DMS 273 (cell line): Measurements from ENCODE around the gene ITGA1.
"Not testable (repeated sequence)": the region's sequence is repeated elsewhere in the genome, so short reads cannot be mapped to it uniquely, and the experiment has no call there.

Experiments
- DNase-seq: peaks from one replicate; lab custom pipeline; 2025; ENCODE audit not compliant: unreplicated experiment; lab: John Stamatoyannopoulos, UW

Gene ITGA1

DNA sequence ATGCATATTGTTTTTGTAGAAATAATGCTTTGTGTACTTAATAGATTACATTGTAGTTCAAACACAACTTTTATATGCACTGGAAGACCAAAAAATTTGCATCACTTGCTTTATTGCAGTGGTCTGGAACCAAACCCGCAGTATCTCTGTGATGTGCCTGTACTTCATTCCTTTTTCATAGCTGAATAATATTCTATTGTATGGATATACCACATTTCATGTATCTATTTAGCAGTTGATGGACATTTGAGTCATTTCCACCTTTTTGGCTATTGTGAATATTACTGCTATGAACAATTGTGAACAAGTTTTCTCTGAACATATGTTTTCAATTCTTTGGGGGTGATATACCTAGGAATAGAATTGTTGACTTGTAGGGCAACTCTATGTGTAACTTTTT is 40.1 kb downstream of the ITGA1 start:
- no peak for DNase-seq

DNA sequence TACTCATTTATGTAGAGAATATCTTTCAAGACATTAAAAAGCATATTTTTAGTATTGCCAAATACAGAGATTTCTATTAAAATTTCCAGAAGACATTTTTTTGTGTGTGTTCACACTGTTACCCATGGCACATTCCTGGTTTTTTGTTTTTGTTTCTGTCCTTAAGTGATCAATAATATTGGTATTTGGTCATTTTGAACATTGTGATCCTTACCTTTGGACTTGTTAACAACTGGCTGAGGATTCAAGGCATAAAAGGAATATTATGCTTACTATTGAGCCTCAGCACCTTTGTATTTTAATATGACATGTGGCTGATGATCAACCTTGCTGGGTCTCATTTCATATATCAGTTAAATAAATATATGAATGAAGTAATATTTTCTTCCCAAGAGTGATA is 41.9 kb downstream of the ITGA1 start:
- no peak for DNase-seq

DNA sequence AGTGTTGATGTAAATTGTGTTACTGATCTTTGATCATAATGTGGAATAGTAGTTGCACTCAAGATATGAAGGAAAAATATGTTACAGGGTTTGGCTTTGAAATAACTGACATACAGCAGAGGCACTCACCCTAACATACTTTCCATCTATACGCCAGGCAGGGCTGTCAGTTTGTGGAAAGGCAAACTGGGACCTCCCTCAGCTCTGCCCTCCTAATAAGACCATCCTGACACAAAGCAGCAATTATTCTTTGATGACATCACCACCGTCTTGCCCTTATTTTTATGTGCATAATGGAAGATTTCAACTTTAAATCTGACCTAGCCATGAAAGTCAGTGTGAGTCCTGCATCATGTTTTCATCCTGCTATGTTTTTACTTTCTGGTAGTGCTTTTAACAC is 42.9 kb downstream of the ITGA1 start:
- DNase-seq, result no peak

DNA sequence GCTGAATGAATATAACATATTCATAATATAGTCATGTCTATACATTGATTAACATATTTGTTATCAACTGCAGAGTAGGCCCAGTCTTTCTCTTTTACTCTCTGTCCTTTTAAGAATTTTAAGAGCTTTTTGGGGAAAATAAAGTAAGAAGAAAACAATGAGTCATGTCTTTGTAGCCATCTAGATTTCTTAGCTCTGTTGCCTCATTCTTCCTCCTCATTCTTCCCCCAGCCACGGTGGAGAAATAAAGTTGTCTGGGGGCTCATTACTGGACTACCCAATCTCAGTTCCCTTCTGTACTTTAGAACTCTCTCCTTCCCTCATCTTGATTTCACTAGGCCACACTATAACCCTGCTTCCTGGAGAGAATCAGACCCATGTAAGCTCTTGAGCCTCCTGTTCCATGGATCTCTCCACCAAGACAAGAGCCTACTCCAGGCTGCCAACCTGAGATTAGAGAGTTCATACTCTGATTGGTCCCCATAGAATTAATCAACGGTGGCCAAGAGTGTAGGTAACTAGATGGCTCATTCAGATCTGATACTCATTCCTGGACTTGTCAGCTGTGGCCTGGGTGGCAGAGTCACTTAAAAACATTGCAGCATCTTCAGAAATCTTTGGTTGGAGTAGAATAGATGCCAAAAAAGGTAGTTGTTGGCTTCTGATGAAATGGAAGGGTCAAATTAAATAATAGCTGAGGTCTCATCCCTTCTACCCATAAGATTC is 44.2 kb downstream of the ITGA1 start:
- DNase-seq, result no peak

DNA sequence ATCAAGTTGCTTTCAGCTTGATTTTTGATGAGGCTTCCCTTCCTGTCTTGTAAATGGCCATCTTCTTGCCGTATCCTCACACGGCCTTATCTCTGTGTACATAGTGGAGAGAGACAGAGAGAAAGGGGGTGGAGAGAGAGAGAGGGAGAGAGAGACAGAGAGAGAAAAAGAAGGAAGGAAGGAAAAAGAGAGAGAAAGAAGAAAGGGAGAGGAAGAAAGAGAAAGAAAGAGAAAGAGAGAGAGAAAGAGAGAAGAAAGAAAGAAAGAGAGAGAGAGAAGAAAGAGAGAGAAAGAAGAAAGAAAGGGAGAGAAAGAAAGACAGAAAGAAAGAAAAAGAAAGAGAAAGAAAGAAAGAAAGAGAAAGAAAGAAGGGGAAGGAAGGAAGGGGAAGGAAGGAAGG is 46.6 kb downstream of the ITGA1 start:
- DNase-seq, result no peak

DNA sequence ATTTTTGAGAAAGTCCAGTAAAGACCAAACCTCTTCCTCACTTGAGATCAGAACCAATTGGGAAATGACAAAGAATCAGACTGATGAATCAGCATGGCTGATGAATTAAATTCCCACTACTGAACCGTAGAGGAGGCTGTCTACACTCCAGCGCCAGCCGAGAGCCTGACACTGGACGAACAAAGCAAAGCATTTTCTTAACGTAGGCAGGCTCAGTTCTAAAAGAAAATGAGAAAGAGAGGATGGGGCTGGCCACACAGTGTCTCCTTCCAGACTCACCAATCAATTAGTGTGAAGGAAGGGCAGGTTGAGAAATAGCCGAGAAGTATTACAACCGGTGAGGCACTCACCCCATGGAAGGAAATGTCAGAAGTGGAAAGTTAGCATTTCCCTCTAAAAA is 49.4 kb downstream of the ITGA1 start:
- DNase-seq, result no peak

DNA sequence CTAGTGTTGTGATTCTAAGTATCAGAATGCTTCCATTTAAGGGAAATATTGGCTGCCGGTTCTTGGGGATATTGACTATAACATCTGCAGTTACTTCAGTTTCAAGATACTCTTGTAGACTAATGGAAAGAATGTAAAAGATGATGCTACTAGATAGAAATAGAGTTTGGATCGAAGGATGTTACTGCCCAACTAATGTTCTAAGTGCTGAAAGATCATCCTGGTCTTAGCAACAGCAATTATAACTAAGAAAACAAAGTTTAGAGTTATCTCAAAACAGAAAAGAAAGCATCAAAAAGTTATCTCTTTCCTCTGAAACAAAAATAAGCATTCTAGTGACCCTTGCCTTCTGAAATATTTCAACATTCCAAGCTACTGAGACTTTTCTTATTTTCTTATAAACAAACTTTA is 49.9 kb downstream of the ITGA1 start:
- no peak for DNase-seq

DNA sequence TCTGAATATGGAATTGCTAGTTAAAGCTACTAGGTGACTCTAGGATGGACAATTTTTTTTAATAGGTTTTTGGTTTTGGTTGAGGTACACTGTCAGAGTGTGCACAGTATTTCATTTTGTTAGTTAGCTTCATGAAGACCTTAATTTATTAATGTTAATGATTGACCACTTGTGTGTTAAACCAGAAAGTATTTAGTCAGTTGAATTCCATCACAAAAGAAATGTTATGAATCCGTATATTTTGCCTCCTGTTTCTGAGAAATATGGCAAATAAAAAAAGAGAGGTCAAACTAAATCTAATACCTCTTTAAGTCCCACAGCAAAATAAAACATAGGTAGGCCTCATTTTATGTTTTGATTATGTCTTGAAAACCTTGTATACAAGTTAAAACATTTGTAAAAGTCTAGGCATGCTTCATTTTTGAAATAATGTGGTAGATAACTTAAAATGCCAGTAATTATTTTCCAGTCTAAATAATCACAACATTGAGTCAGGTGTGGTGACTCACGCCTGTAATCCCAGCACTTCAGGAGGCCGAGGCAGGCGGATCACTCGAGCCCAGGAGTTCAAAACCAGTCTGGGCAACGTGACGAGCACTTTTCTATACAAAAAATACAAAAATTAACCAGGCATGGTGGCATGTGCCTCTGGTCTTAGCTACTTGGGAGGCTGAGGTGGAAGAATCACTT is 50.8 kb downstream of the ITGA1 start:
- DNase-seq, result no peak

DNA sequence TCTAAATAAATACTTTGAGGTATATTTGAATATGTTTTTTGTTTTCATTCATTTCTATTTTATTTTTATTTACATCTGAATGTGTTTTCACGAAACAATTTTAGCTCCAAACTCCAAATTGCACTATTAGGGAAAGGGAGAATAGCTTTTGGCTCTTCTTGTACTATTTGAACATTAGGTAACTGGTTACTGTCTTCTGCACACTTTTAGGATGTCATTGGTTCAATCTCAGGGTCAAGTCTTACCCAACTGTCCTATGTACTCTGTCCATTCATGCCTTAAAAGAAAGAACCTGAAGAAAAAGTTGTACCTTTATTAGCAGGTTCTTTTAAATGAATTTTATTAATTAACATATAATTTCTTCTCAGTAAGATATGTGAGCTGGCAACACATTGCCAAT is 51.6 kb downstream of the ITGA1 start:
- DNase-seq, result no peak

DNA sequence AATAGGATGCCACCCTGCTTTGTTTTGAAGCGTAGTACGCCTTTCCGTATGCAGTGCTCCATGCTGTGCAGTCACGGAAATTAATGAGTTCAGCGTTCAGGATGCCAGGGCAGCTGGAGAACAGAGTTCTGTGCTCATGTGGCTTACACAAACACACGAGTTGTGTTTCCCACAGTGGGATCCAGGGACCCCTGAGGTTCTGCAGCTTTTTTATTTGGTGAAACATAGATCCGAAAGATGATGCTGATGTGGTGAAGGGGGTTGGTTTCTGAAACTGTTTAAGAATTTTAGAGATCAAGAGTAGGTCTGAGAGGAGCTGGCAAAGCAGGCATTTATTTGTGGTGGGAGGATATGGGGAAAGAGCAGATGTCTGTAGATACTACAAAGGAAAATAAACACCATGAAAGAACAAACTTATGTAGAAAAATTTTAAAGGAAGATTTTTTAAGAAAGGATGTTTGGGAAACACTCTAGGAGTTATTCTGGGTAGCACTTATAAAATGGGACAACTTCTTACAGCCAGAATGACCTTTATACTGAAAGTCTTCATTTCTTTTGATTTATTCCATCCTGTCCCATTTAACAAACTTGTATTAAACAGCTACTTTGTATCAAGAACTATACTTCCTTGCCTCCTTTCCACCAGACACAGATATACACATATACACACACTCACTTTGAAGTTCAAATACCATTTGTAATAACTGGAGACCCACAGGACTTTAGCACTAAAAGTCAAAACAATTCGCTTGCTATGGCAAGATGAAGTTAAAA is 52.7 kb downstream of the ITGA1 start:
- peak; percentile 6 for DNase-seq

DNA sequence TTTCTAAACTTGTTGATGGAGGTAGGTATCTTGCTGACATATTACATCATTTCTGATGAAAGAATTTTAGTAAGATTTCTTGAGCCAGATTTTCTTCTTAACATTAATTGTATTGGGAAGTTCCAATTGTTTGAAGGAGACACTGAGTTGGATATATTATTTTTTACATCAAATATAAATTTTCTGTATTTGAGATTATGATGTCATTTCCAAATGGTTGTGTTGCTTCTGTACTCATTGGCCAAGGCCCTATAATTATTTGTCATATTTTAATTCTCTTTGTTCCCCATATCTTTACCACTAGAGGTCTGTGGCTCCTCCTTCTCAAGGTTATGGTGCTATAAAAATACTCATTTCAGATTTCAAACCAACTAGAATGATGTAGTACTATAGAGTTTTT is 53.4 kb downstream of the ITGA1 start:
- no peak for DNase-seq

DNA sequence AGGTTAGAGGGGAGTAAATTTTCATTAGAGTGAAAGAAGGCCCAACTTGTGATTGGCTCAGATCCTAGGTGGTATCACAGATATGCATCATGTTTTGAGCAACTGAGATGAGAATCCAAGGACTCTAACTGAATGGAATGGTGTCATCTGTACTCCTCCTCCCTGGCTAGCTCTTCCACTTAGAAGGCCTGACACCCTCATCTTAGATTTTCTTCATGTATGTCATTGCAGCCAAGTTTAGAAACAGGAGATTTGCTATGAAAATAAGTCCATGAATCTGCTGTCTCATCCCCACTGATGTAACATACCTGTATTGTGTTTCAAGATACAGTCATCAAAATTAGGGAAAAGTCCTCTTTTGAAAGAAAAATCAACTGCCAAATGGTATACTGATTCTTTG is 54.4 kb downstream of the ITGA1 start:
- no peak for DNase-seq

DNA sequence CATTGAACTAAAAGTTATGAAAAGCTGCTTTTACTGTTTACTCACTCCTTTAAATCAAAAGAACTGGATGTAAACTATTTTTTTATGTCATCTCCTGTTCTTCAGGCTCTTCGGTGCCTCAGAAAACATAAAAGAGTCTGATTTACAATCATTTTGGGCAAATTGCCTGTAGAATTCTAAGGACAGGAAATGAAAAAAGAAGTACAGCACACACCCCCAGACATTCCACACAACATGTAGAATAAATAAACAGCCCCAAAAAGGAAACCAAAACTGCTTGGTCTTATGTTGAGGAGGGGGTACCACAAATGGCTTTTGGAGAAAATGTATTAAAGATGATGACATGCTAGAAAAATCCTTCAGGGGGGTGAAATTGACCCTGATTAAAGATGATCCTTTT is 57.2 kb downstream of the ITGA1 start:
- no peak for DNase-seq

DNA sequence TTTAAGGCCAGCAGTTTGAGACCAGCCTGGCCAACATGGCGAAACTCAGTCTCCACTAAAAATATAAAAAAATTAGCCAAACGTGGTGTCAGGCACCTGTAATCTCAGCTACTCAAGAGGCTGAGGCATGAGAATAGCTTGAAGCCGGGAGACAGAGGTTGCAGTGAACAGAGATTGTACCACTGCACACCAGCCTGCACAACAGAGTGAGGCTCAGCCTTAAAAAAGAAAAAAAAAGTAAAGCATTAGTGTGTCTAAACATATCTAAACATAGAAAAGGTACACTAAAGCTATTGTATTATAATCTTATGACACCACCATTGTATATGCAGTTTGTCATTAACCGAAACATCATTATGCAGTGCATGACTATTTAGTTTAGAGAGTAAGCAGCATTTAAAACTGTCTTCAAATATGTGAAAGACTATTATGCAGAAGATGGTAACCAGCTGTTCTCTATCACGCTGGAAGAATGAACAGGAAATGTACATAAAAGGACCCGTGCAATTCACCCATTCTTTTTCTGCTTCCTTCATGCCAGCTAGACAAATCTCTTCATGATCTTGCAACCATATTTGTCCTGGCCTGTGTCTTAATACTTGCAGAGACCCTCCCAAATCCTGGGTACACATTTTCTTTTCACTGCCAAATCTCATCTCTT is 58.6 kb downstream of the ITGA1 start:
- DNase-seq, result no peak

DNA sequence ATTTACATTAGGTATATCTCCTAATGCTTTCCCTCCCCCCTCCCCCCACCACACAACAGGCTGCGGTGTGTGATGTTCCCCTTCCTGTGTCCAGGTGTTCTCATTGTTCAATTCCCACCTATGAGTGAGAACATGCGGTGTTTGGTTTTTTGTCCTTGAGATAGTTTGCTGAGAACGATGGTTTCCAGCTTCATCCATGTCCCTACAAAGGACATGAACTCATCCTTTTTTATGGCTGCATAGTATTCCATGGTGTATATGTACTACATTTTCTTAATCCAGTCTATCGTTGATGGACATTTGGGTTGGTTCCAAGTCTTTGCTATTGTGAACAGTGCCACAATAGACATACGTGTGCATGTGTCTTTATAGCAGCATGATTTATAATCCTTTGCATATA is 61.0 kb downstream of the ITGA1 start:
- DNase-seq, result not testable (repeated sequence)

DNA sequence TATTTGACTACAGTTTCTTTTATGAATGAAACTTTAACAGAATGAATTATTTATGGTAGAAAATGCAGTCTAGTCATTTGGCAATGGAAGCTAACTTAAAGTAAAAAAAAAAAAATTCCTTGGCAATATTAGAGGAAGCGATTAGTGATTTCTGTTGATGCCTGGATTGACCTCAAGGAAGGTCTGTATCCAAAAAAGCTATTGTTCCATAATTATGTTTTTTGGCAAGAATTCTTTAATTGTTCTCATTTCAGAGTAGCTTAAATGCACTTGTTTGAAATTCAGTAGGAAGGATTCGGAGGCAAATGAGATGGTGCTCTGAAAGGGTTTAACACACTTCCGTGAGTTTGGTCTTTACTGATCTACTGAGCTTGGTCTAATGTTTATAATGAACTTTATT is 61.8 kb downstream of the ITGA1 start:
- no peak for DNase-seq

DNA sequence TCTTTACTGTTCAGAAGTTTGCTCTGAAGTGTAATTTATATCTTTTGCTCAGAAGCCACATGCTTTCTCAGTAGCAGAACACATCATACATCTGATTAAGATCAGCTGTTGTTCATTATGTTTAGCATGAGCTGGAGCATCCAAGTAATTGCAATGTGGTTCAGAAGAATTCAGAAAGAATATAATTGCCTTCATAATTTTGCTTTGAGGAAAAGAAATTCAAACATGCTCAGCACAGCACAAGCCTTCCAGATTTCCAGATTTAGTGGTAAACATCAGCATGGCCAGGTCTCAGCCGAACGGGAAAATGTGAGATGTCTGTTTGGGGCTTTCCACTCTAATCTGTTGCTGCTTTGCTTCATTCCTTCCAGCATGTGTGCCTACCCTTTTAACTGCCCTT is 65.9 kb downstream of the ITGA1 start:
- no peak for DNase-seq

DNA sequence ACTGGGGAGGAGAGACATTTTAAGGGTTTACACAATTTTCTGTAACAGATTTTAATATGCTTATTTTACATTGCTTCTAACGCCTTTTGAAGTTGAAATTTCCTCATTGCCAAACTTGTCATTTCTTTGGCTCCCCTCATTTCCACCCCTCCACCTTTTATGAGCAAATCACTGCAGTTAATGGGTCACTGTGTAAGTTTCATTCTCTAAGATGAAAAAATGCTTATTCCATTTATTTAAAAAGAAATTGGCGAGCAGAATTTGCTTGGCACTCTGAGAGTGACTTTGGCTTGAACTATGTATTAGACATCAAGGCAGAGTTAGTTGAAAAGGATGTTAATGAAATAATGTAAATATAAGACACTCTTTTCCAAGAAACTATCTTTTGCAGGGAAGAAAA is 66.6 kb downstream of the ITGA1 start:
- no peak for DNase-seq

DNA sequence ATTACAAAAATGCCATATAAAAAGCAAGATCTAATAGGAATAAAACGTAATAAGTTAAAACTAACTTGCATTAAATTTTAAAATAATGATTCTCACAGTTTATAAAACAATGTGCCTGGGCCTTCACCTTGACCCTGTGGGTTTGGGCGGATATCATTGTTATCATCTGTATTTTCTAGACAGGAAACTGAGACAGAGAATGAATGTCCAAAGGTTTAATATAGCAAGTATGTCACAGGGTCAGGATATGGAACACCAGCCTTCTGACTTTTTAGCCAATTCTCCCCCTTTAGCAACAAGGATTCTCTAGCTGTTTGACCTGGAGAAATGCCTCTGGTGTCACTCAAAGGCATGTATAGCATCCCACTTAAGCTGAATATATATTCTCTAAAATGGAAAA is 67.2 kb downstream of the ITGA1 start:
- no peak for DNase-seq

DNA sequence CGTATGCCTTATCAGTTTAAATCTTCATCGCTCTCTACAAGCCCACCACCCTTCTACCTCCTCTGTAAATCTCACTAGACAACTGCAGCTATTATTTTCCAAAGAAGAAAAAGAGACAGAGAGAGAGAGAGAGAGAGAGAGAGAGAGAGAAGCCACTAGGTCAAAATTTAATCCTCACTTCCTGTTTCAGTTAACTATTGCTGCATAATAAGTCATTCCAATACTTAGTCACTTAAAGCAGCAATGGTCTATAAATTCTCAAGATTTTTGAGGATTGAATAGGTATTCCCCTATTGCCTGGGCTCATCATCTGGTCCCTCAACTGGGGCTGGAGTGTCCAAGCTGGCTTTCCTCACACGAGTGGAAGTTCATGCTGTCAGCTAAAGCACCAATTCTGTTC is 68.8 kb downstream of the ITGA1 start:
- DNase-seq, result no peak

DNA sequence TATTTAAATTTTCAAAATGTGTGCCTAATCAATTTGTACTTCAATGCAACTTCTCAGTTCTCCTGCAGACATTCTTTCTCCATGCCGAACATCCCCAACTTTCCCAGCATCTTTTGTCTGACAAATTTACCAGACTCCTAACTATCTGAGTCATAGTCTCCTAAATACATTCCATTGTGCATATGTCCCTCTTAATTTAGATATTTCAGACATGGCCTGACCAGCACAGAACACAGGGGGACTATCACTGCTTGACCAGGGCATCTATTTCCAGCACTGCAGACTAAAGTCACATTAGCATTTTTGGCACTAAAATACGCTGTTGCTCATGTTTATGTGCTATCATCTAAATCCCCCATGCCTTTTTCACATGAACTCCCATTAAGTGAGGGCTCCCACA is 71.9 kb downstream of the ITGA1 start:
- no peak for DNase-seq

DNA sequence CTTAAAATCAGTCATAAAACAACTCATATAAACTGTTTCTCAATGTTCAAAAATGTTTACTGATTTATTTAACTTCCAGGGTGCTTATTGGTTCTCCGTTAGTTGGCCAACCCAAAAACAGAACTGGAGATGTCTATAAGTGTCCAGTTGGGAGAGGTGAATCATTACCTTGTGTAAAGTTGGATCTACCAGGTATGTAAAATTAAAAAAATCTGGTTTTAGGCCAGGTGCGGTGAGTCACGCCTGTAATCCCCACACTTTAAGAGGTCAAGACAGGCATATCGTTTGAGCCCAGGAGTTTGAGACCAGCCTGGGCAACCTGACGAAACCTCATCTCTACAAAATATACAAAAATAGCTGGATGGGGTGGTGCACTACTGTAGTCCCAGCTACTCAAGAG is 73.7 kb downstream of the ITGA1 start:
- no peak for DNase-seq
